Stimulated activated CD4-positive, alpha-beta T cell treated with anti-CD3 and anti-CD28 coated beads, TNF-alpha, amount 100 ng/mL, for 24 hours (primary cell): Measurements from ENCODE around the gene TCHHL1.

Source experiments
- DNase-seq, 3 experiments: peaks; one replicate each; pipeline ENCODE4 v3.0.0-alpha.2; 2020; ENCODE audit warnings: low read depth in 3 of 3

TCHHL1 gene

DNA sequence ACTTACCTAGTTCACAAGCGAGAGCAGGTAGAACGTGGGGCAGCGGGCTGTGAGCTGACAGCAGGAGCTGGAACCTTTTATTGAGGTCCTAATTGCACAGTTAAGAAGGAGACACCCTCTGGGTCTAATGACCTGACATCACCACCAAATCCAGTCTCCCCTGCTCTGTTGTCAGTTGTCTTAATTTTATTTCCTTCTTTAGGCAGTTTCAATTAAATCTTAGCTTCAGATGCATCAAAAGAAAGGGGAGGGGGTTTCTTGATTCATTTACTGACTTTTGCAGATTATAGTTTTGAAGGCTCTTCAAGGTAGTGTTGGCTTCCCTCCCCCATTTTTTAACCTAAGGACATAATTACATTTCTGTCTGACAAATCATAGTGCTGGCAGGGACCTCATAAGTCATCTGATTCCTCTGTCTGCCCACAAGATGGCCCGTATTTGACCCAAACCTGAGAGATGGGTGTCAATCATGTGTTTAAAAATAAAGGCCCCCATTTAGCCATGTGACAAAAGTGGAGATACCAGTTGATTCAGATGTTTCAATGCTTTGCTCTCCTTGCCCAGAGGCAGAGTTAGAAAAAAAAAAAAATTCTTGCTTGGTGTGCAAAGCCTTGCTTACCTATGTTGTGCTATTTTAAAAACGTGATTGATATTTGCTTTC is at the start of gene TCHHL1:
TCHHL1 (minus strand) TSS at position 51 of the 661 bp plus-strand sequence. CDS start 921 bp downstream, outside the sequence.
- no peak for DNase-seq

DNA sequence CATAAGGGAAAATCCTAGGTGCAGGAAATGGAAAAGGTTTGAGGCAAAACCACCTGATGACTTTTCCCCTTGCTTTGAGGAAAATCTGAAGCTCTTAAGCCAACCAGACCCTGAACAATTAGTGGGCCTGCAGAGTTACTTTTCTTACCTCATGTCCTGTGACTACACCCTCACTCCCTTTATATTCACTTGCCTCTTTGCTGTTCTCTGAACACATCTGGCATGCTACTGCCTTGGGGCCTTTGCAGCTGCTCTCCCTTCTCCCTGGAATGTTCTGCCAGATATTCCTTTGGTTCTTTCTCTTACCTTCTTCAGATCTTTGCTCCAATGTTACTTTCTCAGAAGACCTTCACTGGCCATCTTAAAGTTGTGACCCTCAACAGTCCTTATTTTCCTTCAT is 48.4 kb upstream of the TCHHL1 start:
- no peak for DNase-seq

DNA sequence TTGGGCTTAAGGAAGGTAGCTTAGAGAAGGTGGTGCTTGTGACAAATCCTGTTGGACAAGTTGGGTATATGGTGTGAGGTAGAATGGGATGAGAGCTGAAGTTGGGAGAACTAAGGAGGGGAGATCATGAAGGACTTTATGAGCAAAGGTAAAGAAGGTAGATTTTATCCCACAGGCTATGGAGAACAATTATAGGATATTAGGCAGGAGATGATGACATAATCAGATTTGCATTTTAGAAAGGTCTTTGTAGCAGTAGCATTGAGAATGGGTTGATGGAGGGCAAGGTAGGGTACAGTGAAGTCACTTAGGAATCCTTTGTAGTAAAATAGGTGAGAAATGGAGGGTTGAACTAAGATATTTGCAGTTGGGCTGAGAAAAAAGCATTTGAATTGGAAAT is 41.3 kb upstream of the TCHHL1 start:
- DNase-seq = no peak

DNA sequence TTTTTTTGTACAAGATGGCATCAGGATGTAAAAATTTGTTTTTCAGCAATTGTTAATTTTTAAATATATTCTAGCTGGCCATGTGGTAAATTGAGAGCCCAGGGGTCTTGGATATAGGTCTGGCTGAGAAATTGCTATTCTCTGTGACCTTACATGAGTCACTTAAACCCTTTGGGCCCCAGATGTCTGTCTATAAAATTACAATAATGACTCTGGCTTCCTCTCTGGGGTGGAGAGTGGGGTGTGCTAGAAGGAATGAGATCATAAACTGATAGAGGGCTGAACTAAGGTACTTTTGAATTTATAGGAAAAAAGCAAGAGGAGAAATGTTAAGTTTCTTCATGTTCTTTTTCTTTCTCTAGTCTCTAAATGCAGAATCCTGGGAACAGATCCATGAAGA is 38.8 kb upstream of the TCHHL1 start:
- no peak for DNase-seq

DNA sequence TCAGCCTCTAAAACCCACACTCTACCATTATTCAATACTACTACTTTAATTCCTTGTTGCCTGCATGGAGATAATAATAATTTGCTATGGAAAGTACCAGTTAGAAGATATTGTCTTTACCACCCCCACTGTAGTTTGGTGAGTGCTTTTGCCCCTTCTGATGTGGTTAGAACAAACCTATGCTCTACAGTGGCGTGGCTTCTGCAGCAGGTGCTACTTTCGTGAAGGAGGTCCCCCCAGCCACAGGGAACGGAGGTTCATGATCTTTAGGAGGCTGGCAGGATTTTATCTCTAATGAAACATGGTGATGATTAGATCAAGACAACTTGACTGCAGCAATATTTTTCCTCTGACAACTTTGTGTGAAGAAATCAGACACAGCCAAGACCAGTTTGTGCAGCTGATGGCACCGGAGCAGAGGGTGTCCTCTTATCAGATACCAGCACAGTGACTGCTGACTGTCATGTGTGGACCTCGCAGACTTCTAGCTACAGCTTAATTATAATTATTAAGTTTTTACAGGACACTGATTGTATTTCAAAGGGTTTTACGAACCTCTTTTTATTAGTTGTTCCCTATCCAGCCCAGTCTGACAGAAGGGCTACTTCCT is 37.1 kb upstream of the TCHHL1 start:
- DNase-seq = no peak

DNA sequence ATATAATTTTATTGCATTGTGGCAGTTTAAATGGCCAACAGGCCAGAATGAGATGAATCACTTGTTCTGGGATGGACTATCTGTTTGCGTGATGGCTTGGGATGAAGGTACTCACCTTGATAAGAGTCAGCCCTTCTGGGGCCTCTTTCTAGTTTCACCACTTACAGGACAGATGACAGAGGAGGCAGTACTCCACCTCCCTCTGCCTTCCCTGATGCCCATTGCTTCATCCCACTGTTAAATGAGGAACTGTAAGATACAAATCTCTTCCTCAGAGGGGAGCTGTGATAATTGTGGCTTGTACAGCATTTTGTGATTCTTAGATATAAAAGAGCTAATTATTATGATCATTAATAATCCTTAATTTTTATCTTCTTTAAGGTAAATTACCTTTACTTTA is 30.1 kb upstream of the TCHHL1 start:
- no peak for DNase-seq

DNA sequence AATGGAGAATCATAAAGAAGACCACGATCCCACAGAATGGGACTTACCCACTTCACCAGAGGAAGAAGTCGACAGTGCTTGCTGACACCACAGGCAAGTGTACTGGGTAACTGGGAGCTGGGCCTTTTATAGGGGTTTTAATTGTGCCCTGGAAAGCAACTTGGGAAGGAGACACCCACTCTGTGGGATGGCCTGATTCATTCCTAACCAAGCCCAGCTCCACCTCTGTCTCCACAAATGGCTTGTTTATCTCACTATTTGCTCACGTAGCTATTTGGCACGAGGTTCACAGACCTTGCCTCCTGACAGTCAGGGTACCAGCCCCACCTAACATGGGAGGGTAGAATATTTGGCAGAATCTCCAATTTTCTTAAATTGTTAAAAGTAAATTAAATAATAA is 26.5 kb upstream of the TCHHL1 start, which contains the start of gene TCHH:
TCHH (minus strand) TSS at position 101 of the 400 bp plus-strand sequence. CDS start 1,364 bp downstream, outside the sequence.
- DNase-seq = no peak

DNA sequence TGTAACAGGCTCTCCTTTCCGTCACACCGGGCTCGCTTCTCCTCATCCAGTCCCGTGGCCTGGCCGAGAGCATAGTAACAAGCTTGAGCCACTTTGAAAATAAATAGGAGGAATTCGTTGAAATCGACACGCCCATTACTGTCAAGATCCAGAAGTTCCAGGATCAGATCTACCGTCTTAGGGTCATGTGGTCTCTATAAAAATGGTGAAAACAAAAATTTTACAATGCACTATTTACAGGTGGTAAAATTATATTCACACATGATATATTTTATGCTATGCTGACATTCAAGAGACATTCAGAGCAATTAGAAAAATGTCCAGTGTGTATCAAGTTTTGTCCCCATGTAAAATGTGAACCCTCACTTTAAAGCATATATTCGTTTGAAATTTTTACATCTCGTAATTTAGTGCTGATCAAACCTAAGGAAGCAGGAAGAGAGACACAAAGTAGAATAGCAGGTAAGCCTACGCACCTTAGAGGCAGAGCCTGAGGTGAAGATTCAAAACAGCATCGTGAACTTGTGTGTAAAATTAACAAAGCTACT is 24.1 kb upstream of the TCHHL1 start:
- DNase-seq = no peak

DNA sequence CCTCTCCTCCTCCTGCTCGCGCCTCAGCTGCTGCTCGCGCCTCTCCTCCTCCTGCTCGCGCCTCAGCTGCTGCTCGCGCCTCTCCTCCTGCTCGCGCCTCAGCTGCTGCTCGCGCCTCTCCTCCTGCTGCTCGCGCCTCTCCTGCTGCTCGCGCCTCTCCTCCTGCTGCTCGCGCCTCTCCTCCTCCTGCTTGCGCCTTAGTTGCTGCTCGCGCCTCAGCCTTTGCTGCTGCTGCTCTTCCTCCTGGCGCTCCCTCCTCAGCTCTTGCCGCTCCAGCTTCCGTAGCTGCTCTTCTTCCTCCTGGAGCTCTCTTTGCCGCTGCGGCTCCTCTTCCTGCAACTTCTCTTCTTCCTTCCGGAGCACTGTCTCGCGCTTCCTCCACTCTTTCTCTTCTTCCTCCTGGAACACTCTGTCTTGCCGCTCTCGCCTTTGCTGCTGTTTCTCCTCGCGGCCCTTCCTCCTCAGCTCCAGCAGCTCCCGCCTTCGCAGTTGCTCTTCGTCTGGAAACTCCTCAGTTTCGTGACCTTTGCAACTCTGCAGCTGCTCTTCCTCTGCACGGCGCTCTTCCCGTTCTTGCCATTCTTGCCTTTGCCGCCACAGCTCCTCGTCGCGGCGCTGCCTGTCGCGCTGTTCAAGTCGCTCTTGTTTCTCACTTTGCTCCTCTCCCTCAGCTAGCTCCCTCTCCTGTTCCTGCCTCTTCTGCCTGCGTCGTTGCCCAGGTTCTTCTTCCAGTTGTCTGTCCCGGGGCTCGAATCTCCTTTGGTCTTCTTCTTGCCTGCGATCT is 23.4 kb upstream of the TCHHL1 start:
- no peak for DNase-seq

DNA sequence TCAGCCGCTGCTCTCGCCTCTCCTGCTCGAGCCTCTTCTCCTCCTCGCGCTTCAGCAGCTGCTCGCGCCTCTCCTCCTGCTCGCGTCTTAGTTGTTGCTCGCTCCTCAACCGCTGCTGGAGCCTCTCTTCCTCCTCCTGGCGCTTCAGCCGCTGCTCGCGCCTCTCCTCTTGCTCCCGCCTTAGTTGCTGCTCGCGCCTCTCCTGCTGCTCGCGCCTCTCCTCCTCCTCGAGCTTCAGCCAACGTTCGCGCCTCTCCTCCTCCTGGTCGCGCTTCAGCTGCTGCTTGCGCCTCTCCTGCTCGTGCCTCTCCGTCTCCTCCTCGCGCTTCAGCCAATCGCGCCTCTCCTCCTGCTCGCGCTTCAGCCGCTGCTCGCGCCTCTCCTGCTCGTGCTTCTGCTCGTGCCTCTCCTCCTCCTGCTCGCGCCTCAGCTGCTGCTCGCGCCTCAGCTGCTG is 22.7 kb upstream of the TCHHL1 start:
- DNase-seq = peak in 2 of 3 experiments; percentile 9 to 43

DNA sequence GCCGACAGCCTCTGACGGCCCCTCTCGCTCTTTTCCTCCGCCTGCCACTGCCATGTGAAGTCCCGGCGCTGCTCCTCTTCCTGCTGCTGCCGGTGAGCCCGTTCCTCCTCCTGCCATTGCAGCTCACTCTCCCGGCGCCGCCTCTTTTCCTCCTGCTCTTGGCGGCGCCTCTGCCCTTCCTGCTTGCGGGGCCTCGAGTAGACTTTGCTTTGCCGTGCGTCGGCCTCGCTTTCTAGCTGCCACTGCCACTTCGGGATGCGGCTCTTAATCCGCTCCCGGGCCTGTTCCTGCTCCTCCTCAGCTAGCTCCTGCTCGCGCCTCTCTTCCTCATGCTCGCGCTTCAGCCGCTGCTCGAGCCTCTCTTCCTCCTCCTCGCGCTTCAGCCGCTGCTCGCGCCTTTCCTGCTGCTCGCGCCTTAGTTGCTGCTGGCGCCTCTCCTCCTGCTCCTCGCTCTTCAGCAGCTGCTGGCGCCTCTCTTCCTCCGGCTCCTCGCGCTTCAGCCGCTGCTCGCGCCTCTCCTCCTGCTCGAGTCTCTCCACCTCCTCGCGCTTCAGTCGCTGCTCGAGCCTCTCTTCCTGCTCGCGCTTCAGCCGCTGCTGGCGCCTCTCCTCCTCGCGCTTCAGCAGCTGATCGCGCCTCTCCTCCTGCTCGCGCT is 22.1 kb upstream of the TCHHL1 start:
- peak in 2 of 3 experiments; percentile 11 to 18 for DNase-seq

DNA sequence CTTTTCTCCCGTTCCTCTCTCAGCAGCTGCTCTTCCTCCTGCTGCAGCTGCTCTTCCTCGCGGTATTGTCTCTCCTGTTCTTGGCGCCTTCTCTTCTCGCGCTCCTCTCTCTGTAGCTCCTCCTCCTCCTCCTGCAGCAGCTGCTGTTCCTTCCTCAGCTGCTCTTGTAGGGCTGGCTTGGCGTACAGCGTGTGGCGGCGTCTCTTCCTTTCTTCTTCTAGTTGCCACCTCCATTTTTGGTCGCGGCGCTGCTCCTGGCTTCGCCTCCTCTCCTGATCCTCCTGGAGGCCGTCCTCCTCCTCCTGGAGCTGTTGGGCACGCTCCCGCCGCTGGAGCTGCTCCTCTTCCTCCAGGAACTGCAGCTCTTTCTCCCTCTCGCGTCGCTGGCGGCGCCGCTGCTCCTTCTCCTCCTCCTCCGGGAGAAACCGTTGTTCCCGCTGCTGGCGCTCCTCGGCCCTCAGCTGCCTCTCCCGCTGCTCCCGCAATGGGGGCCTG is 21.5 kb upstream of the TCHHL1 start:
- peak in 1 of 3 experiments; percentile 28 for DNase-seq

DNA sequence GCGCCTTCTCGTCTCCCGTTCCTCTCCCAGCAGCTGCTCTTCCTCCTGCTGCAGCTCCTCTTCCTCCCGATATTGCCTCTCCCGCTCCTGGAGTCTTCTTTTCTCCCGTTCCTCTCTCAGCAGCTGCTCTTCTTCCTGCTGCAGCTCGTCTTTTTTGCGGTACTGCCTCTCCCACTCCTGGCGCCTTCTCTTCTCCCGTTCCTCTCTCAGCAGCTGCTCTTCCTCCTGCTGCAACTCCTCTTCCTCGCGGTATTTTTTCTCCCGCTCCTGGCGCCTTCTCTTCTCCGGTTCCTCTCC is 21.1 kb upstream of the TCHHL1 start:
- DNase-seq = no peak

DNA sequence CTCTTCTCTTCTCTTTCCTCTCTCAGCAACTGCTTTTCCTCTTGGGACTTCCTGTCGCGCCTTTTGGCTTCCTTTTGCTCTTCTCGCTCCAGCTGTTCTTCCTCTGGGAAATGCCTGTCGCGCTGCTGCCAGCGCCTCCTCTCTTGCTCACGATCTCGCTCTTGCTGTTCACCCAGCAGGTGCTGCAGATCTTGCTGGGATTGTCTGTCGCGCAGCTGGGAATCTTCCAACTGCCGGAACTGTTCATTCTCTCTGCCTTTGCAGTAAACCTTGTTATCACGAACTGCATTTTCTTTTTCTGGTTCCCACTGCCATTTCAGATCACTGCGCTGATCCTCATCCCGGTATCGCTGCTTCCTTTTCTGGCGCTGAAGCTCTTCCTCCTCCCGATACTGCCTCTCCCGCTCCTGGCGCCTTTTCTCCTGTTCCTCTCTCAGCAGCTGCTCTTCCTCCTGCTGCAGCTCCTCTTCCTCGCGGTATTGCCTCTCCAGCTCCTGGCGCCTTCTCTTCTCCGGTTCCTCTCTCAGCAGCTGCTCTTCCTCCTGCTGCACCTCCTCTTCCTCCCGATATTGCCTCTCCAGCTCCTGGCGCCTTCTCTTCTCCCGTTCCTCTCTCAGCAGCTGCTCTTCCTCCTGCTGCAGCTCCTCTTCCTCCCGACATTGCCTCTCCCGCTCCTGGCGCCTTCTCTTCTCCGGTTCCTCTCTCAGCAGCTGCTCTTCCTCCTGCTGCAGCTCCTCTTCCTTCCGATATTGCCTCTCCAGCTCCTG is 20.6 kb upstream of the TCHHL1 start:
- DNase-seq = no peak

DNA sequence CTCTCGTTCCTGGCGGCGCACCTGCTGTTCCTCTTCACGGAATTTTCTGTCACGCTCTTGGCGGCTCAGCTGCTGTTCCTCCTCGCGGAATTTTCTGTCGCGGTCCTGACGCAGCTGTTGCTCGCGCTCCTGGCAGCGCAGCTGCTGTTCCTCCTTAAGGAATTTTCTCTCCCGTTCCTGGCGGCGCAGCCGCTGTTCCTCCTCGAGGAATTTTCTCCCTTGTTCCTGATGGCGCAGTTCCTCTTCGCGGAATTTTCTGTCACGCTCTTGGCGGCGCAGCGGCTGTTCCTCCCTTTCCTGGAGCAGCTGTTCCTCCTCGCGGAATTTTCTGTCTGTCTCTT is 20.0 kb upstream of the TCHHL1 start:
- no peak for DNase-seq

DNA sequence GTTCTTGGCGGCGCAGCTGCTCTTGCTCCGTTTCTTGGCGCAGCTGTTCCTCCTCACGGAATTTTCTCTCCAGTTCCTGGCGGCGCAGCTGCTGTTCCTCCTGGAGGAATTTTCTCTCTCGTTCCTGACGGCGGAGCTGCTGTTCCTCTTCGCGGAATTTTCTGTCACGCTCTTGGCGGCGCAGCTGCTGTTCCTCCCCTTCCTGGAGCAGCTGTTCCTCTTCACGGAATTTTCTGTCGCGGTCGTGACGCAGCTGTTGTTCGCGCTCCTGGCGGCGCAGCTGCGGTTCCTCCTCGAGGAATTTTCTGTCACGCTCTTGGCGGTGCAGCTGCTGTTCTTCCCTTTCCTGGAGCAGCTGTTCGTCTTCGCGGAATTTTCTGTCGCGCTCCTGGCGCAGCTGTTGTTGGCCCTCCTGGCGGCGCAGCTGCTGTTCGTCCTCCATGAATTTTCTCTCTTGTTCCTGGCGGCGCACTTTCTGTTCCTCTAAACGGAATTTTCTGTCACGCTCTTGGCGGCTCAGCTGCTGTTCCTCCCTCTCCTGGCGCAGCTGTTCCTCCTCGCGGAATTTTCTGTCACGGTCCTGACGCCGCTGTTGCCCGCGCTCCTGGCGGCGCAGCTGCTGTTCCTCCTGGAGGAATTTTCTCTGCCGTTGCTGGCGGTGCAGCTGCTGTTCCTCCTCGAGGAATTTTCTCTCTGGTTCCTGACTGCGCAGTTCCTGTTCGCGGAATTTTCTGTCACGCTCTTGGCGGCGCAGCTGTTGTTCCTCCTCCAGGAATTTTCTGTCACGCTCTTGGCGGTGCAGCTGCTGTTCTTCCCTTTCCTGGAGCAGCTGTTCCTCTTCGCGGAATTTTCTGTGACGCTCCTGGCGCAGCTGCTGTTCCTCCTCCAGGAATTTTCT is 19.4 kb upstream of the TCHHL1 start:
- no peak for DNase-seq

DNA sequence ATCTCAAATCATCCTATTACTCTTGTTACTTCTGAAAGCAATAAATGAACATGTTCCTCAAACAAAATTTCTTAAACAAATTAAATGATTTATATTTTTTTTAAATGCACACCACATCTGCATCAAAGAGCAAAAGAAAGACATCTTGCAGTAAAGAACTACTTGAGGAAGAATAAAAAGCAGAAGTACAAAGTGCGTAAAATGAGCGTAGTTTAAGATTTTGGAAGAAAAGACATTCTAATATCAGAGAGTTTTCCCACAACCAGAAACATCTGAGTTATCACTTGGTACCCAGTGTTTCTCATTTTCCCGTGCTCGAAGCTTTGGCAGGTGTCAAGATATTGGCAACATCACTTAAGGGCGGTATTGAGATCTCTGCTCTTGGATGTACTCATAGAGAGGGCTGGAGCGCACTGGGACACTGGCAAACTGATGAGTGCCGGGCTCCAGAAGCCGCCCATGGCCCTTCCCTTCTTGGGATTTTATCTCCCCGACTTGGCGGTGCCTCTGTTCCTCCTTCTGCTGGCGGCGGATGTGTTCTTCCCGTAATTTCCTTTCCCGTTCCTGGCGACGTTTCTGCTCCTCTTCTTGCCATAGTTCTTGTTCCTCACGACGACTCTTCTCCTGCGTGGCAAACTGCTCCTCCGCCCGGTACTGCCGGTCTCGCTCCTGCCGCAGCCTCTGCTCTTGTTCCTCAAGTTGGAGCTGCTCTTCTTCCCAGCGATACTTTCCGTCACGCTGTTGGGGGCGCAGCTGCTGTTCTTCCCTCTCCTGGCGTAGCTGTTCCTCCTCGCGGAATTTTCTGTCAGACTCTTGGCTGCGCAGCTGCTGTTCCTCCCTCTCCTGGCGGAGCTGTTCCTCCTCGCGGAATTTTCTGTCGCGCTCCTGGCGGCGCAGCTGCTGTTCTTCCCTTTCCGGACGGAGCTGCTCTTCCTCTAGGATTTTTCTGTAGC is 18.4 kb upstream of the TCHHL1 start:
- no peak for DNase-seq

DNA sequence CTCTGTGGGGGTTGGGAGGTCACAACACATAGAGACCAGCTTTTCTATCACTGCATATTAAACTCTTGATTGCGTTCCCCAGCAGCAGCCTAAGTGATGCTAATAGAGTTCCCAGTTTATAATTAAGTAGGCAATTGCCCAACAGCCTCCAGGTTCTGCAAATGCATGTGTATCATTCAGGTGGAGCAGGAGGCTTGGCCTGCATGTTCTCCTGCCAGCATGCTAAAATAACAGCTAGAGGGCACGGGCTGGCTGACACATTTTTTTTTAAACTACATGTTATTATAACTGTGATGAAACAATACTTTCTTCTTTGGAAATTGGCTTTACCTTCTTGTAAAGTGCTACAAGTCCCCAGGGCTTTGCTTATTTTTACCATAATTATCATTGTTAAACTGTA is 16.0 kb upstream of the TCHHL1 start:
- DNase-seq = no peak

DNA sequence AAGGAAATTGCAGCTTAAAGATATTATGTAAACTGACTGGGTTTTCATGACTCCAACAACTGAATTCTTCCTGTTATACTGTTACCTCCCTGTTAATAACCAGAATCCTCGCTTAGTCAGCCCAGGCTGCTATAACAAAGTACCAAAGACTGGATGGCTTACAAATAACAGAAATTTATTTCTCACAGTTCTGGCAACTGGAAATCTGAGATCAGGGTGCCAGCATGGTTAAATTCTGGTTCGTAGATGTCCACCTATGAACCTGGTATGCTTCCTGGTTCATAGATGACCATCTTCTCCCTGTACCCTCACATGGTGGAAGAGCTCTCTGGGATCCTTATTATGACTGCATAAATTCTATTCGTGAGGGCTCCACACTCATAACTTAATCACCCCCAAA is 8.1 kb upstream of the TCHHL1 start:
- DNase-seq = no peak
